GM19238 (cell line): ENCODE data around the gene COL11A1.
A peak's percentile ranks its signal among the peaks of the same experiment; 100 is the strongest.
"Not testable (repeated sequence)": the region's sequence is repeated elsewhere in the genome, so short reads cannot be mapped to it uniquely, and the experiment has no call there.

Experiments used
- DNase-seq: peaks from one replicate; pipeline ENCODE4 v3.0.0; 2011; ENCODE audit warnings: low spot score; ENCODE audit not compliant: insufficient read length

COL11A1 gene

DNA sequence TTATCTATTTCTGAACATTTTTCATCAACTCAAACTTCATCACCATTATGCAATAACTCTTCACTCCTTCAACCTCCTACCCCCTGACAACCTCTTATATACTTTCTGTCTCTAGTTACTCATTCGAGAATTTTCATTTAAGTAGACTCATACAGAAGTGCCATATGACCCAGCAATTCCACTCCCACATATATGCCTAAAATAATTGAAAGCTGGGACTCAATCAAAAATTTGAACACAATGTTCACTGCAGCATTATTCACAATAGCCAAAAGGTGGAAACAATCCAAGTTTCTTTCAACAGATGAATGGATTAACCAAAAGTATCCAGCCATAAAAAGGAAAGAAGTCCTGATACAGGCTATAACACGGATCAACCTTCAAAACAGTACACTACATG is 24.1 kb downstream of the COL11A1 start:
- DNase-seq = no peak

DNA sequence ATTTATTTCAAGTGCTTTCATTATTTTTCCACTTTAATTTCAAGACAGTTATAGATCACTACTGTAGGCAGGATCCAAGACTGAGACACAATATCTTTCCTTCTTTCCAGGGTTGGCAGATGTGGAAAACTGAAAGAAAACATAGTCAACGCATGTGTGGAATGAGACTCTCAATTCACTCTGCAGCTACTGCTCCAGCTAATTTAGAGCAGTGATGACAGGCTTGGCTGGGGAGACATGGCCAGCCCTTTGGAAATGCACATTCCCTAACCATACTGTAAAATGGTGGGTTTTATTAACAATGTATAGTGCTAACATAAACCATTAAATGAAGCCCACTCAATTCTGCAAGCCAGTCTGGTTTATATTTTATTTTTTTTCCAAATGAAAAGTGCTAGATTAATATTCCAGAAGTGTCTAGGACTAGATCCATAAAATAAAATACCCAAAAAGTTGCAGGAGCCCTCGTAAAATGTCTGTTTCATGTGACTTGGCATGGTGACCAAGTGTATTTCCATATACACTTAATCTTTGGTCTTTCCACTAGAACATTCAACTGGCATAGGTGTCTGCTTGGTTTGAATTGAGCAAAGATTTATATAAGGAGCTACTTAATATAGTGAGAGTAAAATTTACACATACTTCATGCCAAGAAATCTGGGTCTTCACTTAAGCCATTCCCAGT is 32.9 kb downstream of the COL11A1 start:
- no peak for DNase-seq

DNA sequence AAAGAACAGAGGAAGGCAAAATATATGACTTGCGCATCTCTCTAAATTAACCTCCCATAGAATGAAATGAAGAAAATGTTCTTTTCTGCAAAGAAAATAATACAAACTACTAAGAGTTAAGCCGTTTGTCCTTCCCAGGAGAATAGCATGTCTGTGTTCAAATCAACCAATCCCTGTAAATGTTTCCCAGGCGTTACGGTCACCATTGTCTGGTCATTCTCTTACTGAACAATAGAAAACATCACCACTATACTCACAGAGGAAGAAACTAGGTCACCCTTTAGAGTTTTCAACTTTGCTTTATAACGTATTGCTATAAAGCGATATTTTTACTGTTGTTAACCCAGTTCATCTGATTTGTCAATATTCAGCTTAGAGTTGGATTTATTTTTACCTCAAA is 34.1 kb downstream of the COL11A1 start:
- no peak for DNase-seq

GRCh38 chr1:103069201-103069600 is 39.1 kb downstream of the COL11A1 start:
- DNase-seq = no peak

DNA sequence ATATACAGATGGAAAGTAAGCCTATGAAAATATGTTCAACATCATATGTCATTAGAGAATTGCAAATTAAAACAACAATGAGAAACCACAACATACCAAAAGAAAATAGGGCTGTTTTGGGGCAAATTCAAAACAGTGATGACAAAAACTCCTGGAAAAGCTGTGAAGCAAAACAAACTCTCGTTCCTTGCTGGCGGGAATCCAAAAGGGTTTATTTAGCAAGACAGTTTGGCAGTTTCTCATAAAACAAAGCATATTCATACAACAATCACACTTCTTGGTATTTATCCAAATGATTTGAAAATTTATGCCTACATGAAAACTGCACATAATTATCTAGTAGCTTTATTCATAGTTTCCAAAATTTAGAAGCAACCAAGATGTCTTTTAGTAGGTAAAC is 44.4 kb downstream of the COL11A1 start:
- no peak for DNase-seq

GRCh38 chr1:103058391-103058790 is 49.9 kb downstream of the COL11A1 start:
- no peak for DNase-seq

- DNase-seq = no peak
Observed at GRCh38 chr1:103056423-103056822, 51.9 kb downstream of the COL11A1 start.

DNA sequence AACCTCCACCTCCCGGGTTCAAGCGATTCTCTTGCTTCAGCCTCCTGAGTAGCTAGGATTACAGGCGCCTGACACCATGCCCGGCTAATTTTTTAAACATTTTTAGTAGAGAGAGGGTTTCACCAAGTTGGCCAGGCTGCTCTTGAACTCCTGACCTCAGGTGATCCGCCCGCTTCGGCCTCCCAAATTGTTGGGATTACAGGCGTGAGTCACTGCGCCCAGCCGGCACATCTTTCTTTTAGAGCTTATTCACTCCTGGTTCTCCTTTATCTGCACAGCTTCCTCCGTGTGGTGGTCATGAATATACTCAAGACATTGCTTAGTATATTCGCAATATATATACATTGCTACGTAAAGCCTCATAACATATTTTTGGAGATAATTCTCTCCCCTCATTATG is 80.2 kb downstream of the COL11A1 start:
- DNase-seq = not testable (repeated sequence)

DNA sequence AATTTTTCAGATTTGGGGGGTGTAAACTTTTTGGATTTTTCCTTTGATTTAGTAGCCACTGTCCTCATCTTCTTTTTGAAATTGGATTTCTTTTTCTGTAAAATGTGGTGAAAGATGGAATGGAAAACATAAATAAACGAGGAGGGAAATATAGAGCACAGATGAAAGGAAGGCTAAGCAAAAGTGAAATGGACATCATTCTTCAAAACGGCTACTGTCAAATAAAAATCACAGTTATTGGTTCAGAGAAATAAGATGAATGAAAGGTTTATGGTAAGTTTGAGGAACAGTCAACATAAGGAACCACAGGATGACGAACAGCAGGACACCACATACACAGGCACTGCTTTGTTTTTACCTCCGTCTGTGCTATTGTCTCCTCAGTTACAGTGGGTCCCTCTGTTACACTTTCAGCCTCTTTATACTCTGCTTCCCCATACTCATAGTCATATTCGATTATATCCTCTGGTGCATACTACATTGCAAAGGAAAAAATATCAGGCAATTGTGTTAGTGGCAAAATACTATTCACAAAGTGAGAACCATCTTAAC is 82.4 kb downstream of the COL11A1 start:
- DNase-seq = no peak

- no peak for DNase-seq
Observed at GRCh38 chr1:103024051-103024450, 84.3 kb downstream of the COL11A1 start.

- no peak for DNase-seq
Observed at GRCh38 chr1:103002005-103002404, 106.3 kb downstream of the COL11A1 start.

DNA sequence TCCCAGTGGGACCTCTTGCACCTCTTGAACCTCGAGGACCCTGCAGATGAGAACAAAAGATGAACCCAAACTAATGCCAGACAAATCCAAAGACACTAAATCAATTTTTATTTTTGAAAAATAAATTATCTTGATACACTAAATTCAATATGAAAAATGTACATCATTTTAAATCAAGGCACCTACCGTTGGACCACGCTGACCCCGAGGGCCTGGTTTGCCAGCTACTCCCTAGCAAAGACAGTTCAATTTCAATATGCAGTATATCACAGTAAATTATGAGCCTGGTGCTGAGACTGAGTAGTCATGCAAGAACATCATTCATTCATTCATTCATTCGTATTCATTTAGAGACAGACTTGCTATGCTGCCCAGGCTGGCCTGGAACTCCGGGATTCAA is 129.4 kb downstream of the COL11A1 start:
- DNase-seq = no peak

DNA sequence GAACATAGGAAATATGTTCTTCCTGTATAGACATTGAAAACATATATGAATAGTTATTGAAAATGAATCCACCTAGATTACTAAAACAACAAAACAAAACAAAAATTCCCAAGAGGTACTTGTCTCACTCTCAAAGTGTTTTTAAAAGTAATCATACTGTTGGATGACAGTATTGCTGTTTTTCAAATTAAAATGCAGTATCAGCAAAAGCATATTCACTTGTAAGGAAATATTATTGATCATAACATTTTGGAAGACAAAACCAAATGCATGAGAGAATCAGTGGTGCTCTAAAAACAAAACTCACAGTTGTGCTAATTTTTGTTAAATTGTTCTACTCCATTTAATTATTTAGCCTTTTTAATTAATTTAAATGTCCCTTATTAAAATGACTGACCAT is 131.0 kb downstream of the COL11A1 start:
- DNase-seq = no peak

- DNase-seq = peak; percentile 0
Observed at GRCh38 chr1:102970496-102971078, 137.7 kb downstream of the COL11A1 start.

GRCh38 chr1:102967786-102968185 is 140.5 kb downstream of the COL11A1 start:
- DNase-seq = no peak

- no peak for DNase-seq
Observed at GRCh38 chr1:102961549-102961948, 146.8 kb downstream of the COL11A1 start.

GRCh38 chr1:102954576-102954975 is 153.7 kb downstream of the COL11A1 start:
- no peak for DNase-seq

DNA sequence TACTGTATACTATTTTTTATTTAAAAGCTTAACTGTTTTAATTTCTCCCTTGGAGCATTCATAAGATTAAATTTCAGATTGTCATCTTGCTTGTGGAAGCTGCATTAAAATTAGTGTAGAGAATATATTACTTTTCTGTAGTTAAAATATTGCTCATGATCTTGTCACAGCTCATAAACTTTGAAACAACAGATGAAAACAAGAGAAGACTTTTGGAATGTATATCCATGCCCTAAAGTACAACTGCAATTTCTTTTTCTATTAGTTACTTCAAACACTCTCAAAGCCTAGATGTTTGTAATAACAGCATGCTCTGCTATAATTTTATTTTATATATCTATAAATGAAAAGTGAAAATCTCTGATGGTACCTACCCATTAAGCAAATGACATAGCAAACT is 155.9 kb downstream of the COL11A1 start:
- no peak for DNase-seq

DNA sequence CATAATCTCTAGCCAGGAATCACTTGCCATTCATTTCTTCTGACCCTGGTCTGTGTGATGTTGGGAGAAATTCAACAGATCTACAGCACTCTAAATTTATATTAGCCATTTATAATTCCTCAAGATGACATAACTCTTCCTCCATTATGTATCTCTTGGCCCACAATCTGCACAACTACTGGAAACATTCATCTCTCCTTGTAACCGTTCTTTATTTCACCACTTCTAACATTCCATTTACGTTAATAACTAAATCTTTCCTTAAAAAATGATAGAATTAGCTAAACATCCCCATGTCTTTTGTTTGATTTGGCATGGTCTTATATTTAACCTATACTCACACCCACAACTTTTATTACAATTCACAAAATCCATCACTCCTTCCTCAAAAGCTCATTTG is 166.0 kb downstream of the COL11A1 start:
- DNase-seq = no peak

DNA sequence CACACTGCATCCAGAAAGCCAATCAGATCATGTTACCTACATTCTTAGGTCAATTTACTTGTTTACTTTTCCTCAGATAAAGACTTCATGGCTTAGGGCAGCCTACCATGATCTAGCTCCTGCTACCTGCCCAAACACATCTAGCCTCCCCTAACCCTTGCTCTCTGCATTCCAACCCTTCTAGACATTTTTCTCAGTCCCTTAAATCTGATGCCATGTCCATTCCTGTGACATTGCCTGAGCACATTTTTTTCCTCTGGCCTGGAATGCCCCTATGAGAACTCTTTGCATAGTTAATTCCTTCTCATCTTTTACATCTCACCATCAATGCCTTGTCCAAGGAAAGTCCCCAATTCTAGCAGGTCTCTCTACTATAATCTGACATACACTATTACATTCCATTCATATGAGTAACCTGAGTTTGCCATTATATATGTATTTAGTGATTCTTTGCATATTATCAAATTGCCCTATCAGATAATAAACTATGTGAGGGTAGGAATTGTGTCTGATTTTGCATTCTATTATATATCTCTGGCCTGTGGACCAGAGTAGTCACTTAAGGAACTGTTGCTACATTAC is 166.9 kb downstream of the COL11A1 start:
- DNase-seq = no peak

DNA sequence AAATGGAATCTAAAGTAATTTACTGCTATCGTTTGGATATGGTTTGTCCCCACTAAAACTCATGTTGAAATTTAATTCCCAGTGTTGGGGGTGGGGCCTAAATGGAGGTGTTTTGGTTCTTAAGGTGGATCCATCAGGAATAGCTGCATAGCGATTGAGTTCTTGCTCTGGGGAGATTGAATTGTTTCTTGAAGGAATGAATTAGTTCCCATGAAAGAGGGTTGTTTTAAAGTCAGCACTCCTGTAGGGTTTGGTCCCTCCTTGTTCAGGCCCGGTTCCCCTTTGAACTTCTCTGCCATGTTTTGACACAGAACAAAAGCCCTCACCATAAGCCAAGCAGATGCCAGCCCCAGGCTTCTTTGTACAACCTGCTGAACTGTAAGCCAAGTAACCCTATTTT is 170.9 kb downstream of the COL11A1 start:
- no peak for DNase-seq

- not testable (repeated sequence) for DNase-seq
Observed at GRCh38 chr1:102933362-102933761, 175.0 kb downstream of the COL11A1 start.

GRCh38 chr1:102919659-102920058 is 188.7 kb downstream of the COL11A1 start:
- no peak for DNase-seq
